Keratinocyte (primary cell): ENCODE data around the gene CTNNA3. TPM values are rescaled to one million over a fixed set of nuclear protein-coding genes. Genes with fewer than 3 reads are reported as not detected.

Source experiments
- DNase-seq: peaks from one replicate; pipeline ENCODE4 v3.0.0-alpha.2; 2011; ENCODE audit warnings: low read depth, missing footprints, low spot score
- FAIRE-seq: peaks from 2 replicates; lab custom pipeline; 2011; peaks lifted over from hg19 to GRCh38; lab: Jason Lieb, UNC
- H2AFZ ChIP-seq: 2 replicates; pipeline ENCODE4 v1.6.0; 2012; ENCODE audit warnings: low read length, control low read depth, inconsistent platforms; ENCODE audit not compliant: control insufficient read depth
- H3K27ac ChIP-seq: 2 replicates; pipeline ENCODE4 v1.5.1; 2011; ENCODE audit warnings: low read length; ENCODE audit not compliant: control insufficient read depth, insufficient read depth
- H3K27me3 ChIP-seq: 3 replicates; pipeline ENCODE4 v1.6.0; 2011; ENCODE audit warnings: low read length; ENCODE audit not compliant: control insufficient read depth, insufficient read depth; ENCODE audit errors: extremely low read depth
- H3K36me3 ChIP-seq, 2 experiments: 2 replicates in 1 of 2; 3 replicates in 1 of 2; pipeline ENCODE4 v1.5.1; 2011; ENCODE audit warnings: low read length in 2 of 2, mild to moderate bottlenecking in 1 of 2; ENCODE audit not compliant: control insufficient read depth in 2 of 2, insufficient read depth in 2 of 2; ENCODE audit errors: extremely low read depth in 1 of 2
- H3K4me1 ChIP-seq: 3 replicates; pipeline ENCODE4 v1.5.1; 2011; ENCODE audit warnings: low read length; ENCODE audit not compliant: control insufficient read depth, insufficient read depth; ENCODE audit errors: extremely low read depth
- H3K4me2 ChIP-seq: 3 replicates; pipeline ENCODE4 v1.6.0; 2011; ENCODE audit warnings: low read depth, low read length; ENCODE audit not compliant: control insufficient read depth, insufficient read depth; ENCODE audit errors: extremely low read depth
- H3K4me3 ChIP-seq, 3 experiments: fragments of 200-600 bp in 1 of 3; sonication (generic) in 1 of 3; 2 replicates in 2 of 3; 3 replicates in 1 of 3; pipeline ENCODE4 v1.5.1; 2011 to 2016; ENCODE audit warnings: low read length in 3 of 3, mild to moderate bottlenecking in 3 of 3, control low read depth in 2 of 3, inconsistent platforms in 1 of 3, low read depth in 1 of 3, mixed read lengths in 1 of 3, mixed run types in 1 of 3, moderate library complexity in 1 of 3; ENCODE audit not compliant: control insufficient read depth in 2 of 3, insufficient read depth in 2 of 3; ENCODE audit errors: extremely low read depth in 1 of 3
- H3K79me2 ChIP-seq: 2 replicates; pipeline ENCODE4 v1.6.0; 2012; ENCODE audit warnings: low read length; ENCODE audit not compliant: control insufficient read depth, insufficient read depth
- H3K9ac ChIP-seq: 3 replicates; pipeline ENCODE4 v1.6.0; 2011; ENCODE audit warnings: low read length; ENCODE audit not compliant: control insufficient read depth, insufficient read depth; ENCODE audit errors: extremely low read depth
- H3K9me1 ChIP-seq: 3 replicates; pipeline ENCODE4 v1.6.0; 2011; ENCODE audit warnings: low read length; ENCODE audit not compliant: control insufficient read depth, insufficient read depth; ENCODE audit errors: extremely low read depth
- H3K9me3 ChIP-seq: 2 replicates; pipeline ENCODE4 v1.5.1; 2012; ENCODE audit warnings: low read depth, low read length; ENCODE audit not compliant: control insufficient read depth
- H4K20me1 ChIP-seq: 3 replicates; pipeline ENCODE4 v1.6.0; 2011; ENCODE audit warnings: low read length; ENCODE audit not compliant: control insufficient read depth, insufficient read depth; ENCODE audit errors: extremely low read depth
- CTCF ChIP-seq, 3 experiments: IDR thresholded peaks in 1 of 3; conservative IDR thresholded peaks in 1 of 3; optimal IDR thresholded peaks in 1 of 3; 2 replicates in 2 of 3; 3 replicates in 1 of 3; pipeline versions ENCODE3 to v1.5.1; 2011; ENCODE audit warnings: low read length in 3 of 3, mild to moderate bottlenecking in 3 of 3, moderate library complexity in 2 of 3, control low read depth in 1 of 3, inconsistent platforms in 1 of 3; ENCODE audit not compliant: insufficient read depth in 2 of 3; ENCODE audit errors: extremely low read depth in 1 of 3
- EZH2 ChIP-seq: IDR thresholded peaks from one replicate; pipeline ENCODE4 v1.6.1; 2012; ENCODE audit warnings: inconsistent platforms, mild to moderate bottlenecking, low read length, moderate library complexity
- dilution Hi-C: fragments of 300-500 bp; cut with MboI; formaldehyde crosslinking; loops from one replicate; pipeline ENCODE4 v1.7.0; 2020; ENCODE audit warnings: low sequenced_read_pairs; ENCODE audit not compliant: extremely low pct_ligation_motif_present
- polyA plus RNA-seq, 5 experiments: library from polyadenylated mRNA; depleted of rRNA in 3 of 5; stranded (reverse) in 3 of 5; stranded (forward) in 1 of 5; unstranded in 1 of 5; fragments of >200 nt; gene quantifications; 1 replicate in 1 of 5; 2 replicates in 3 of 5; 3 replicates in 1 of 5; pipeline versions ENCODE4 v1.2.1 to v1.2.3, GENCODE V29; 2011 to 2012; ENCODE audit warnings: missing spikeins in 2 of 5, low read depth in 1 of 5, low replicate concordance in 1 of 5

CTNNA3 gene
- polyA plus RNA-seq, 1 donor (not counting 4 experiments of a cell fraction or from before 2014, with no cell fraction given), result 0.01 TPM

GRCh38 chr10:66931340-66931948, 764.6 kb downstream of the CTNNA3 start:
- TF ChIP-seq CTCF (optimal IDR thresholded peaks at IDR 0.05 in 1 of 3, IDR thresholded peaks at IDR 0.05 in 1 of 3, conservative IDR thresholded peaks at IDR 0.05 in 1 of 3; ENCODE audit: extremely low read depth in 1 of 3, insufficient read depth in 2 of 3, low read length in 3 of 3), result peak in 2 of 3 experiments; percentile 59 to 67
- TF ChIP-seq EZH2, result no peak
- H3K79me2 ChIP-seq, result no peaks in the 10 kb centered on the region
- dilution Hi-C loops, result no loop called here
- no peak overlapping the region for H3K9ac ChIP-seq
- H3K27ac ChIP-seq, result no peak overlapping the region
- no peaks in the 10 kb centered on the region for H4K20me1 ChIP-seq
- H3K9me1 ChIP-seq, result no peaks in the 10 kb centered on the region
- FAIRE-seq (peak; percentile 59), DNase-seq (peak; percentile 23)
- no peaks in the 10 kb centered on the region for H3K36me3 ChIP-seq
- H3K9me3 ChIP-seq, result no peaks in the 10 kb centered on the region
- no peaks in the 10 kb centered on the region for H3K4me1 ChIP-seq
- no peak overlapping the region for H2AFZ ChIP-seq
- peaks cover 15% of the 10 kb centered on the region for H3K27me3 ChIP-seq
- H3K4me3 ChIP-seq, result no peak overlapping the region
- H3K4me2 ChIP-seq, result no peak overlapping the region

- Histone ChIP-seq H2AFZ (no peak overlapping the region), H3K79me2 (no peaks in the 10 kb centered on the region), H3K9ac (no peak overlapping the region), H3K27me3 (peaks cover 20% of the 10 kb centered on the region), H3K4me2 (no peak overlapping the region), H3K9me1 (no peaks in the 10 kb centered on the region), H3K27ac (no peak overlapping the region), H3K4me1 (no peaks in the 10 kb centered on the region), H3K36me3 (no peaks in the 10 kb centered on the region), H4K20me1 (no peaks in the 10 kb centered on the region), H3K9me3 (no peaks in the 10 kb centered on the region), H3K4me3 (no peak overlapping the region)
- no peak for FAIRE-seq
- DNase-seq, result no peak
- dilution Hi-C loops, result no loop called here
- TF ChIP-seq CTCF (optimal IDR thresholded peaks at IDR 0.05 in 1 of 3, IDR thresholded peaks at IDR 0.05 in 1 of 3, conservative IDR thresholded peaks at IDR 0.05 in 1 of 3; ENCODE audit: extremely low read depth in 1 of 3, insufficient read depth in 2 of 3, low read length in 3 of 3) (no peak), EZH2 (no peak)
Observed at GRCh38 chr10:66929375-66929774, 766.6 kb downstream of the CTNNA3 start.
